ENCODE measurements around the gene CTAGE6.
"Not testable (repeated sequence)": the region's sequence is repeated elsewhere in the genome, so short reads cannot be mapped to it uniquely, and the experiment has no call there.

Gene CTAGE6

DNA sequence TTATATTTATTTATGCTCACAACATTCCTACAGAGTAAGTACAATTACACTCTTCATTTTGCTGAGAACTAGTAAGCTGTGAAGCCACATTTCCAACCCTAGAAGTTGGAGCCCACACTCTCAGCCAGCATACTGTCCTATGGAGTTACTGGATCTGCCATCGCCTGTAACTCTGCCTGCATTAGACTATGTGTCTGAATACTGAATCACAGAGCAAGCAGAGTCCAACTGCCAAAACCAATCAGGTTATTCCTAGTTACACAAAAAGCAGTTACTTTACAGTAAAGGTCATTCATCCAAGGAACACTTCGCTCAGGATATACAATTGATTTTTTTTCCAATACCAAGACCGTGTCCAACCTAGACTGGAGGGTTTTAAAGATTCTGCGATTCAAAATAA lies 21.5 kb downstream of the CTAGE6 start:
- TF ChIP-seq, protein P1, sequence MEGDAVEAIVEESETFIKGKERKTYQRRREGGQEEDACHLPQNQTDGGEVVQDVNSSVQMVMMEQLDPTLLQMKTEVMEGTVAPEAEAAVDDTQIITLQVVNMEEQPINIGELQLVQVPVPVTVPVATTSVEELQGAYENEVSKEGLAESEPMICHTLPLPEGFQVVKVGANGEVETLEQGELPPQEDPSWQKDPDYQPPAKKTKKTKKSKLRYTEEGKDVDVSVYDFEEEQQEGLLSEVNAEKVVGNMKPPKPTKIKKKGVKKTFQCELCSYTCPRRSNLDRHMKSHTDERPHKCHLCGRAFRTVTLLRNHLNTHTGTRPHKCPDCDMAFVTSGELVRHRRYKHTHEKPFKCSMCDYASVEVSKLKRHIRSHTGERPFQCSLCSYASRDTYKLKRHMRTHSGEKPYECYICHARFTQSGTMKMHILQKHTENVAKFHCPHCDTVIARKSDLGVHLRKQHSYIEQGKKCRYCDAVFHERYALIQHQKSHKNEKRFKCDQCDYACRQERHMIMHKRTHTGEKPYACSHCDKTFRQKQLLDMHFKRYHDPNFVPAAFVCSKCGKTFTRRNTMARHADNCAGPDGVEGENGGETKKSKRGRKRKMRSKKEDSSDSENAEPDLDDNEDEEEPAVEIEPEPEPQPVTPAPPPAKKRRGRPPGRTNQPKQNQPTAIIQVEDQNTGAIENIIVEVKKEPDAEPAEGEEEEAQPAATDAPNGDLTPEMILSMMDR (IDR thresholded peaks at IDR 0.05; ENCODE audit: low read depth, low read length), result no peak

DNA sequence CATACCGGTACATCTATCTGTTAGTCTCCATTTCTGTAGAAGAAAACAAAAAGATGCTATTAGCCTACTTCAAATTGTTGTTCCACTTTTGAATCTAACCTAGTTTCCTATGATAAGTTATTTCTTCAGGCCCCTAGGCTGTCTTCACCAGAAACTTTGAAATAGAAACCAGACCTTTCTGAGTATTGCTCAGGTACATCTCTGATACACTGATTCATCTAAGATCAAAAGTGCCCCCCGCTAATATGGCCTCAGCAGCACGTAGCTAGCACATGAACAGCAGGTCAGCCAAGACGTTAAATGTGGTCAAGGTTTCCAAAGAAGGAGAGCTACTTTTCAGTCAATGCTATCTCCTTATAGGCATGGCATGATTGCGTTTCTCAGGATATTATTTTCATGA lies 23.6 kb downstream of the CTAGE6 start:
- TF ChIP-seq, protein P1 (IDR thresholded peaks at IDR 0.05; ENCODE audit: low read depth, low read length), result no peak
- H3K4me3 ChIP-seq (ENCODE audit: low read depth, low read length), result no peak overlapping the region

More for the DNA sequence above, 21.5 kb downstream of the CTAGE6 start:
- no peak overlapping the region for H3K4me3 ChIP-seq (ENCODE audit: low read depth, low read length)

DNA sequence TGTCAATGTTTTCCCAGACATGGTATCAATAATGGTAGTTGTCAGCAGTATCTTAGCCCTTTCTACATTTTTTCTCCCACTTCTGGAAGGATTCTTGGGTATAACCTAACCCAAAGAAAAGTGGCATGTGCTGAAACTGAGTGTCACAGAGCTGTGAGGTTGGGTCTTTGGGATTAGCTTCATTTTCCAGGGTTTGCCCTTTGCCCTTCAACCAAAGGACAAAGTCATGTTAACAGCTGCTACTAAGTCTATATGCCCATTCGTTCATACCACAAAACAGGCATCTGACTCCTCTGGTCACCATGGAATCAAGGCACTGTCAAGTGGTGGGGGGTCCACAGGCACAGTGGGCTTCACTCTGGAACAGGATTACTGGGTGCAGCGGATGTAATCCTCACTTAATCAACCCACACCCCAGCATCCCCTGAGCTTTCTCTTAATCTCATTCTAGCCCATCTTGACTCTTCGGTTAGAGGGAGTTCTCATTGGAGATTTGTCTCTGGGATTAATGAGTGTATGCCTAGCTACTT lies 29.1 kb downstream of the CTAGE6 start:
- TF ChIP-seq, protein P1 (IDR thresholded peaks at IDR 0.05; ENCODE audit: low read depth, low read length), result no peak
- no peak overlapping the region for H3K4me3 ChIP-seq (ENCODE audit: low read depth, low read length)

DNA sequence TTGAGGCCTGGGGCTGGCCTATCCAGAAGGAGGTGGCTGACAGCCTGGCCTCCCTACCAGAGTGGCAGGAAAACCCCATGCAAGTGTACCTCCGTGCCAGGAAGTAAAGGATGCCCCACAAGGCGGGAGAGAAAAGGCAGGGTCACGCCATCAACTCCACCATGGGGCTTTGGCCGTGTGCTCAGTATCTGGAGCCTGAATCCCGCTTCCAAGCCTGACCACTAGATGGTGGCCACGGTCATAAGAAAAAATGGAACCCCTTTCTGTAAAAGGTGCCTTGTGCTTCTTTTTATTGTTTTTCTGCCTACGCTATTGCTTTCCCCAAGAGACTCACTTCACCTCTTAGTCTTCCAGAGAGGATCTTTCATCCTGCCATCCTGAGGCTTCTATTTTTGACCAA lies 29.9 kb downstream of the CTAGE6 start:
- not testable (repeated sequence) for H3K4me3 ChIP-seq (ENCODE audit: low read depth, low read length)

DNA sequence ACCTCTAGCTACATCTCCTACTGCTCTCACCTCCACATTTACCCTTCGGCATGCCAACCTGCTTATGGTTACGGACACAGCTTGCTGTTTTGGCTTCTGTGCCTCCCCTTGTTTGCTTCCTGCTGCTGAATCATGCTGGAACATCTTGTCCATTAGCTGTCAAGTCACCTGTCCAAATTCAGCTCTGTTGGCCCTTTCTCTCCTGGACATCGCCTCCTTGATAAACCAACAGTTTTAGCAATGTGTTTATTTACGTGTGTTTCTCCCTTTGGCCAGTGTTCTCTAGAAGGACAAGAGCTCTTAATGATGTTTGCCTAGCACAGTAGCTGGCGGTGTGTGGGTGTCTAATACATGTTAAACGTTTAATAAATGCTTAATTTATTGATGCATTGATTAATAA lies 31.4 kb downstream of the CTAGE6 start:
- H3K4me3 ChIP-seq (ENCODE audit: low read depth, low read length), result not testable (repeated sequence)

DNA sequence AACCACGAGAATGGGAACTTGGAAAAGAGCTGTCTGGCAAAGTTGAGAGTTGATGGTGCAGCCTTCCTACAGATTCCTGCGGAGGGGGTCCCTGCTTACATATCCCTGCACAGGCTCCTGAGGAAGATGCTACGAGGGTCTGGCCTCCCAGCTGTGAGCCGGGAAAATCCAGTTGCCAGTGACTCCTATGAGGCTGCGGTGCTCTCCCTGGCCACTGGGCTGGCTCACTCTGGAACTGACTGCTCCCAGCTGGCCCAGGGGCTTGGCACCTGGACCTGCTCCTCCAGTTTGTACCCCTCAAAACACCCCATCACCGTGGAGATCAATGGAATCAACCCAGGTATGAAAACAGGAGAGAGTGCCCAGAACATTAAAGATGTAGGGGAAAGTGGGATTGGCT lies 37.2 kb downstream of the CTAGE6 start:
- not testable (repeated sequence) for H3K4me3 ChIP-seq (ENCODE audit: low read depth, low read length)

DNA sequence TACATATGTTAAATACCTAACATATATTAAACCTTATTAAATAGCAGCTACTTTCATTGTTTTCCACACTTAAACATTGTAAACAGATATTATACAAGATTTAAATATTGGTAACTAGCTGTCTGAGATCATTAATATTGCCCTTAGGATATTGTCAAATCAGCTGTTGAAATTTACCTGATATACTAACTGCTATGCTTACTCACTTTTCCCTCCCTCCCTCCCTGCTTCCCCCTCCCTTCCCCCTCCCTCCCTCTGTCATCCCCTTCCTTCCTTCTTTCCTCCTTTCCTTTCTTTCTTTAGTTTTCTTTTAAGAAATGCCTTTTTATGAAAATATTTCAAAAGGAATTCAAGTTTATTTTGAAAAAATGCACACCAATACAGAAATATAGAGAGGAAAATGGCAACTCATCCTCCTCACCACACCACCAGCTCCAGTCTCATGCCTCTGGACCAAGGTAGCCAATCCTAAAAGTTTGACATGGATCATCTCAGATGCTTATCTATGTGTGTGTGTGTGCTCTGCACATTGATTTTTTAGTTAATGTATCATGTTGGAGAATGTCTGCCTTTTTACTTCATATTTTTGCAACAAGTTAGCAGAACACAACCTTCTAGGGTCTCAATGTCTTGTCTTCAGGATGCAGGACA lies 41.8 kb downstream of the CTAGE6 start:
- H3K4me3 ChIP-seq (ENCODE audit: low read depth, low read length), result not testable (repeated sequence)

DNA sequence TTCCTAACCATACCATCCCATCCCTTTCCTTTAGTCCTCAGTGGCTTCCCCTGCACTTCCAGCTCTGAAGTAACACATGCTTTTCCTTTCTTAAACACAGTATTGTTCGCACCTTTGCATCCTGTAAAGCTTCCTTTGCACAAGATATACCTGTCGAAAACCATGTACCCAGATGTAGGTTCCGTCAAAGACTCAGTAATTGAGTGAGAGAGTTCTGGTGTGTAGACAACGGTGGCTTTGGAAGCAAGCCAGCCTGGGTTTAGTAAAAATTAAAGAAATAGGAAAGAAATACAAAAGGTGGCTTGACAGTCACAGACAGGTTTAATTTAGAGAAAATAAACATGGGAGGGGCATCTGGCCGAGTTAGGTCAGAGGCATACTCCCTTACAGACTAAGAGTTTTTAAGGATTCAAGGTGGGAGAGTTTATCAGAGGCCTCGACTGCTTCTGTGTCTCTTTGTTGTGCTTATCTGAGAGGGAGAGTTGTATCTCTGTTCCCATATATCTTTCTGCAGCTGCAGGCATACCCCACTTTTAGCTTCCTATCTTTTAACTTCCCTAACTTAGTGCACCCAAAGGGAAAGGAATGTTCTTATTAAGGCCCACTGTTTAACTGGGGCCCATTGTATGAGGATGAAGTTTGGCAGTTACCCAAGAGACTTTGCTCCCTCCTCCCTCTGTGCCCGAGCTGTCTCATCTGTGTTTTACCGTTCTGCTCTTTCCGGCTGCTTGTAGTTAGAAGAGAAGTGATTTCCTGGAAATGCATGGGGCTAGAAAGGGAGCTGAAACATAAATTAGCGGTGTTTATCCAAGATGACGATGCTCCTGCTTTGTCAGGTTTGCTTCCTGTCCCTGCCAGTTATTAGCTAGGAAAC lies 42.7 kb downstream of the CTAGE6 start:
- not testable (repeated sequence) for H3K4me3 ChIP-seq (ENCODE audit: low read depth, low read length)

DNA sequence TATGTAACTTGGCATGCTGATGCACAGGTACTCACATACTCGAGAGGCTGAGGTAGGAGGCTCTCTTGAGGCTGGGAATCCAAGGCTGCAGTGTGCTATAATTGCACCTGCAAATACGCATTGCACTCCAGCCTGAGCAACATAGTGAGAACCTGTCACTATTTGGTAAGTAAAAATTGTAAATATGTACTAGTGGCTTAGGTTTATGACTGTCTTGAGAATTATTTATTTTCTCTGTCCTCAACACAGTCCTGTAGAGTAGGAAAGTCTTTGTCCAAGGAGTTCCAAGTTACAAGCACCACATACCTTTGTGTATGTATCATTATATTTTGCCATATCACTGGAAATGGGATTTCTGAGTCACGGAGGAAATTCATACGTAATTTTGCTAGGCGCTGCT lies 45.1 kb downstream of the CTAGE6 start:
- H3K4me3 ChIP-seq (ENCODE audit: low read depth, low read length), result not testable (repeated sequence)

DNA sequence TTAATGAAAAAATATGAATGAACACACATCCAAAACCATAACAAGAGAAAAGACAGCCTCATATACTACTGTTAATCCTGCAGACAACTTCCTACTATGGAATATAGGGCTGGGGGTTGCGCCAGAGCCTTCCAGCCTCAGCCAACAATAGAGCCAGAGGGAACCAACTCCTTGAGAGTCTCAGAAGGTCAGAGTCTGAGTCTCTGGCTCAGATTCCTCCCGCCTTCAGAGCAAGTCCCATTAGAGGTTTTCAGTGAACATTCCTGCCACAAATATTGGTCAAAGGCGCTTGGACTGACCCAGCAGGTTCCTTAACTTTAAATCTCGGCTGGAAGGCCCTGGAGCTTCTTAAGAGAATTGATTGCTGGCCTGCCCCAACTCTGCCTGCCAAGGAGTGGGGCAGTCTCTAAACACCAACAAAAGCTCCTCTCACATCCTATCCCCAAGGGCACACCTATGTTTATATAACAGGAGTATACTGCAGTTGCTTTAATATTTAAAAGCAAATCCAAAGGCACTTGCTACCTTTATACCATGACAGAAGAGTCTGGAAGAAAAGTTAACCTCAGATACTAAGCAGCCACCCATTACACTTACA lies 45.7 kb downstream of the CTAGE6 start:
- H3K4me3 ChIP-seq (ENCODE audit: low read depth, low read length), result not testable (repeated sequence)

DNA sequence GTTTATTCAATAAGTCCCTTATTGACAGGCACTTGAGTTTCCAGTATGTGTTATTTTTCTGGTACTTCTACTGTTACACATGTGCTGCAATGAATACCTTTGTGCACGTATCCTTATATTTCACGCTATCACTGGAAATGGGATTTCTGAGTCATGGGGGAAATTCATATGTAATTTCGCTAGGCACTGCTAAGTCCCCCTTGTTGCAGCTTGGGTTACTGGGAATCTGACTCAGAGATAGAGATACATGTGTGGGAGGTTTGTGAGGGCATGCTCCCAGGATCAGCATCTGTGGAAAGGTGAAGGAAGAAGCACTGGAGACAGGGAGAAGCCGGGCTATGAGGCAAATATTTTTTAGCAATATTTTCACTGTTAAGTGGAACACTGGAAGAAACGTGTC lies 47.6 kb downstream of the CTAGE6 start:
- not testable (repeated sequence) for H3K4me3 ChIP-seq (ENCODE audit: low read depth, low read length)

Data from WI38 (cell line).